ENCODE measurements around the gene TMEM116.

The TMEM116 gene

DNA sequence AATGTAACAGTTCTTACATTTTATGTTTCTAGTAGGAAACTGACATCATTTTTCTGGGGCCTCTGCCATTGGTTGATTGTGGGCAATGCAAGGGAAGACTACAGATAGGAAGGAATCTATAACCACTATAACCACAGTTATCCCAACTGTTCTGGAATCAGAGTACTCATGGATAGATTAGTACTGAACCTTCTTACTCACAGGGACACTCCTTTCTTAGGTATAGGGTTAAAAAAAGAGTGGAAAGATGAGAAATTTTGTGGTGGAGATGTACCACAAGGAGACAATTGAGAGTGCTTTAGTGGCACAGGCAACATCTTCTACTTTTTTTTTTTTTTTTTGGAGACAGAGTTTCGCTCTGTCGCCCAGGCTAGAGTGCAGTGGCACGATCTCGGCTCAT is 21.0 kb downstream of the TMEM116 start:
- no peaks in the 10 kb centered on the region for H3K4me1 ChIP-seq (ENCODE audit: control insufficient read depth, insufficient read depth, low read length)
- H3K27ac ChIP-seq (ENCODE audit: extremely low read depth, low read depth, low read length) = no peak overlapping the region
- no peaks in the 10 kb centered on the region for H3K9me3 ChIP-seq (ENCODE audit: control insufficient read depth, insufficient read depth, low read depth, low read length)
- no peaks in the 10 kb centered on the region for H3K36me3 ChIP-seq (ENCODE audit: control insufficient read depth in 2 of 2, insufficient read depth in 1 of 2, low read length in 2 of 2)
- no peak overlapping the region for H3K4me3 ChIP-seq (ENCODE audit: low read depth, low read length)
- CTCF ChIA-PET = no interaction called here
- TF ChIP-seq ZNF514 (tag by site-specific recombination; IDR thresholded peaks at IDR 0.05) (no peak), ZNF416 (tag by site-specific recombination; IDR thresholded peaks at IDR 0.05) (no peak), ZNF600 (tag by site-specific recombination; IDR thresholded peaks at IDR 0.05) (0 out of 2 replicates have a peak, but pooled peaks have one; percentile 24), ZNF350 (tag by site-specific recombination; IDR thresholded peaks at IDR 0.05) (no peak)
- POLR2A ChIA-PET = interaction anchor here (1.0 kb wide), 1 partner anchor 21 kb away, joined by 4 read pairs; the partner anchor contains the start of genes ERP29 and TMEM116

DNA sequence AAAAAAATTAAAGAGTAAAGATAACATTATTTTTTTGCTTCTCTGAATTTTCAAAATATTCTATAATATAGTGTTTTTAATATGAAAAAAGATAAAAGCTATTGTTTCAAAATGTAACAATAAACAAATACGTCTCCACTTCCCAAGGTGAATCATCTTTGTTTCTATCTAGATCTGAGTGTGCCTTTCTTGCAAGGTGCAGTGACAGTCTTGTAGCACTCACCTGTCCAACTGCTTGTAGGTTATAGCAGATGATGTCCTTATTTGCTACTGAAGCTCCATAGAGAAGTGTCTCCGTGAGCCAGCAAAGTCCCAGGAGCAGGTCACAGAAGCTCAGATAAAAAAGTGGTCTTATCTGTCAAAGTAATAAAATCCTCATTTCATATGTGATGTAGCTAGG is 21.4 kb downstream of the TMEM116 start:
- no peak overlapping the region for H3K27ac ChIP-seq (ENCODE audit: extremely low read depth, low read depth, low read length)
- ChIA-PET CTCF (interaction anchor here (0.7 kb wide), 1 partner anchor 56 kb away, joined by 4 read pairs; no protein-coding TSS in a partner anchor), POLR2A (interaction anchor here (1.0 kb wide), 1 partner anchor 22 kb away, joined by 4 read pairs; the partner anchor contains the start of genes ERP29 and TMEM116)
- TF ChIP-seq EGR2 (tag by site-specific recombination; IDR thresholded peaks at IDR 0.05; ENCODE audit: low read depth) = no peak
- TF ChIP-seq, protein P1, sequence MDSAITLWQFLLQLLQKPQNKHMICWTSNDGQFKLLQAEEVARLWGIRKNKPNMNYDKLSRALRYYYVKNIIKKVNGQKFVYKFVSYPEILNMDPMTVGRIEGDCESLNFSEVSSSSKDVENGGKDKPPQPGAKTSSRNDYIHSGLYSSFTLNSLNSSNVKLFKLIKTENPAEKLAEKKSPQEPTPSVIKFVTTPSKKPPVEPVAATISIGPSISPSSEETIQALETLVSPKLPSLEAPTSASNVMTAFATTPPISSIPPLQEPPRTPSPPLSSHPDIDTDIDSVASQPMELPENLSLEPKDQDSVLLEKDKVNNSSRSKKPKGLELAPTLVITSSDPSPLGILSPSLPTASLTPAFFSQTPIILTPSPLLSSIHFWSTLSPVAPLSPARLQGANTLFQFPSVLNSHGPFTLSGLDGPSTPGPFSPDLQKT (IDR thresholded peaks at IDR 0.05; ENCODE audit: borderline replicate concordance, low read depth, low read length) = no peak
- TF ChIP-seq OVOL3 (tag by site-specific recombination; IDR thresholded peaks at IDR 0.05) = no peak
- no peak for TF ChIP-seq ZNF621 (tag by site-specific recombination; IDR thresholded peaks at IDR 0.05)
- TF ChIP-seq ZNF777 (tag by site-specific recombination; IDR thresholded peaks at IDR 0.05; ENCODE audit: borderline replicate concordance) = no peak
- no peak for TF ChIP-seq ZNF677 (tag by site-specific recombination; IDR thresholded peaks at IDR 0.05)
- no peak for TF ChIP-seq ZFP69B (tag by site-specific recombination; IDR thresholded peaks at IDR 0.05)
- TF ChIP-seq, protein P2, sequence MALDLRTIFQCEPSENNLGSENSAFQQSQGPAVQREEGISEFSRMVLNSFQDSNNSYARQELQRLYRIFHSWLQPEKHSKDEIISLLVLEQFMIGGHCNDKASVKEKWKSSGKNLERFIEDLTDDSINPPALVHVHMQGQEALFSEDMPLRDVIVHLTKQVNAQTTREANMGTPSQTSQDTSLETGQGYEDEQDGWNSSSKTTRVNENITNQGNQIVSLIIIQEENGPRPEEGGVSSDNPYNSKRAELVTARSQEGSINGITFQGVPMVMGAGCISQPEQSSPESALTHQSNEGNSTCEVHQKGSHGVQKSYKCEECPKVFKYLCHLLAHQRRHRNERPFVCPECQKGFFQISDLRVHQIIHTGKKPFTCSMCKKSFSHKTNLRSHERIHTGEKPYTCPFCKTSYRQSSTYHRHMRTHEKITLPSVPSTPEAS (tag by site-specific recombination; IDR thresholded peaks at IDR 0.05) = no peak
- TF ChIP-seq ZFP37 (tag by site-specific recombination; IDR thresholded peaks at IDR 0.05) = no peak
- TF ChIP-seq ZNF10 (tag by site-specific recombination; IDR thresholded peaks at IDR 0.05) = no peak
- no peak for TF ChIP-seq ZNF138 (tag by site-specific recombination; IDR thresholded peaks at IDR 0.05; ENCODE audit: borderline replicate concordance)
- TF ChIP-seq ZNF274 (IDR thresholded peaks at IDR 0.05; ENCODE audit: low read length) = no peak
- no peak for TF ChIP-seq ZNF274 (tag by site-specific recombination; IDR thresholded peaks at IDR 0.05; ENCODE audit: borderline replicate concordance)
- no peak for TF ChIP-seq ZNF571 (tag by site-specific recombination; IDR thresholded peaks at IDR 0.05)
- no peak for TF ChIP-seq GLI4 (tag by site-specific recombination; IDR thresholded peaks at IDR 0.05)
- no peak for TF ChIP-seq ZFHX2 (tag by site-specific recombination; conservative IDR thresholded peaks at IDR 0.05)
- TF ChIP-seq ZBTB20 (tag by site-specific recombination; IDR thresholded peaks at IDR 0.05) = no peak
- TF ChIP-seq ZNF132 (tag by site-specific recombination; IDR thresholded peaks at IDR 0.05; ENCODE audit: borderline replicate concordance) = no peak
- no peak for TF ChIP-seq ZNF555 (tag by site-specific recombination; conservative IDR thresholded peaks at IDR 0.05)
- no peak for TF ChIP-seq ZNF792 (tag by site-specific recombination; IDR thresholded peaks at IDR 0.05)
- TF ChIP-seq GFI1B (tag by site-specific recombination; IDR thresholded peaks at IDR 0.05) = no peak
- H3K9me3 ChIP-seq (ENCODE audit: control insufficient read depth, insufficient read depth, low read depth, low read length) = no peaks in the 10 kb centered on the region
- no peaks in the 10 kb centered on the region for H3K36me3 ChIP-seq (ENCODE audit: control insufficient read depth in 2 of 2, insufficient read depth in 1 of 2, low read length in 2 of 2)
- no peak overlapping the region for H3K4me3 ChIP-seq (ENCODE audit: low read depth, low read length)
- H3K4me1 ChIP-seq (ENCODE audit: control insufficient read depth, insufficient read depth, low read length) = no peaks in the 10 kb centered on the region

Measured in HEK293 (cell line).